ENCODE results near the gene TSPAN1.

Gene TSPAN1

GRCh38 chr1:46166521-46167462, 8.1 kb upstream of the TSPAN1 start:
- DNase-seq: peak; percentile 69

- no peak for DNase-seq
Measured at GRCh38 chr1:46168477-46168876, 6.4 kb upstream of the TSPAN1 start.

GRCh38 chr1:46169811-46170454, 5.0 kb upstream of the TSPAN1 start:
- DNase-seq: no peak

- DNase-seq: no peak
Measured at GRCh38 chr1:46171351-46171750, 3.5 kb upstream of the TSPAN1 start.

GRCh38 chr1:46171871-46172270, 3.0 kb upstream of the TSPAN1 start:
- DNase-seq: peak; percentile 97

GRCh38 chr1:46172321-46172720, 2.6 kb upstream of the TSPAN1 start:
- DNase-seq: peak; percentile 32

GRCh38 chr1:46173361-46173856, 1.5 kb upstream of the TSPAN1 start:
- DNase-seq: peak; percentile 82

- no peak for DNase-seq
Measured at GRCh38 chr1:46175243-46175642, 356 bp downstream of the TSPAN1 start.

GRCh38 chr1:46176211-46176865, 1.5 kb downstream of the TSPAN1 start, which contains the start of gene P3R3URF:
Gene P3R3URF, minus strand, starts transcription at chr1:46176488. Its CDS starts 17 bp downstream, at chr1:46176471.
- DNase-seq: no peak

GRCh38 chr1:46179138-46180081, 4.5 kb downstream of the TSPAN1 start:
- DNase-seq: peak; percentile 96

GRCh38 chr1:46180082-46180616, 5.3 kb downstream of the TSPAN1 start:
- DNase-seq: peak; percentile 93

GRCh38 chr1:46181343-46182260, 6.7 kb downstream of the TSPAN1 start:
- peak; percentile 81 for DNase-seq

- peak; percentile 99 for DNase-seq
Measured at GRCh38 chr1:46183079-46183847, 8.4 kb downstream of the TSPAN1 start.

- no peak for DNase-seq
Measured at GRCh38 chr1:46183926-46184557, 9.2 kb downstream of the TSPAN1 start.

GRCh38 chr1:46184920-46185658, 10.2 kb downstream of the TSPAN1 start:
- DNase-seq: peak; percentile 42

GRCh38 chr1:46186076-46186475, 11.2 kb downstream of the TSPAN1 start:
- no peak for DNase-seq

- peak; percentile 98 for DNase-seq
Measured at GRCh38 chr1:46187106-46187869, 12.4 kb downstream of the TSPAN1 start.
